Left lung (tissue), 10 donors: ENCODE measurements around the gene IPO13. TPM values are rescaled to one million over a fixed set of nuclear protein-coding genes. Genes with fewer than 3 reads are reported as not detected.

Experiments
- ATAC-seq: fragments of 200-7000 bp; cut with Tn5 transposase; one replicate; pipeline ENCODE4 v1.9.1; 2020; ENCODE audit warnings: moderate library complexity
- DNase-seq, 4 donors: peaks; one replicate each; pipeline ENCODE4 v3.0.0-alpha.2; 2013 to 2020
- H3K27ac ChIP-seq, 2 donors: fragments of 200-600 bp; sonication (generic) in 1 of 2; one replicate each; pipeline versions ENCODE4 v1.5.0 to v1.8.0; 2020 to 2021
- H3K27me3 ChIP-seq, 2 donors: fragments of 200-600 bp; sonication (generic) in 1 of 2; one replicate each; pipeline versions ENCODE4 v1.5.0 to v1.8.0; 2020 to 2021
- H3K36me3 ChIP-seq, 2 donors: fragments of 200-600 bp; sonication (generic) in 1 of 2; one replicate each; pipeline versions ENCODE4 v1.5.0 to v1.8.0; 2020 to 2021
- H3K4me1 ChIP-seq, 2 donors: fragments of 200-600 bp; one replicate each; pipeline ENCODE4 v1.8.0; 2021
- H3K4me3 ChIP-seq, 2 donors: fragments of 200-600 bp; sonication (generic) in 1 of 2; one replicate each; pipeline versions ENCODE4 v1.5.0 to v1.8.0; 2020 to 2021; ENCODE audit warnings: mild to moderate bottlenecking in 1 of 2
- H3K9me3 ChIP-seq, 2 donors: fragments of 200-600 bp; sonication (generic) in 1 of 2; one replicate each; pipeline versions ENCODE4 v1.5.0 to v1.8.0; 2020 to 2021
- CTCF ChIP-seq, 2 donors: fragments of 200-600 bp; sonication (generic) in 1 of 2; IDR thresholded peaks; one replicate each; pipeline versions ENCODE4 v1.5.0 to v1.8.0; 2021; ENCODE audit warnings: antibody characterized with exemption in 2 of 2
- intact Hi-C, 2 donors: fragments of 100-400 bp; cut with DNase I; formaldehyde crosslinking; loops; one replicate each; pipeline versions ENCODE4 v1.11.2 to v1.14.2; 2022
- polyA plus RNA-seq, 6 donors: library from polyadenylated mRNA; unstranded; fragments of 120-200 nt; gene quantifications; one replicate each; pipeline ENCODE4 v1.2.1, GENCODE V29; 2013; ENCODE audit not compliant: insufficient read length in 6 of 6
- total RNA-seq, 2 donors: library from RNA; stranded (reverse); fragmentation: NEBNext Ultra II Directional; extraction: Animal tissue kit (Norgen Biotek cat#: 25700); gene quantifications; one replicate each; pipeline ENCODE4 v1.2.1, GENCODE V29; 2021
- donor health status: DM: no; HTN: yes; CAD: no.
- donor health status: DM: no; HTN: no; CAD: no.

IPO13 gene
- total and polyA plus RNA-seq, 8 donors: 18.0 to 33.4 (median 22.0) TPM

DNA sequence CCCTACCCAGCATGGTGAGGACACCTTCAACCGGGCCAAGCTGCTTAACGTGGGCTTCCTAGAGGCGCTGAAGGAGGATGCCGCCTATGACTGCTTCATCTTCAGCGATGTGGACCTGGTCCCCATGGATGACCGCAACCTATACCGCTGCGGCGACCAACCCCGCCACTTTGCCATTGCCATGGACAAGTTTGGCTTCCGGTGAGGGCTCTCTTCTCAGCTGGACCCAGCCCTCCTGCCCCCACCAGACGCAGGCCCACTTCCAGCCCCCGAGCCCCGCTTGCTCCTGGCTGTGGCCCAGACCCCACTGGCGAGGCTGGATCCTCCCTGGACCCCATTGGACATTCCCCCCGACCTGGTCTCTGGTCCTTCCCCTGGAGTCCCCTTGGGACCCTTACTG is 38.1 kb downstream of the IPO13 start:
- no peak for DNase-seq
- intact Hi-C loops: no loop called here
- peaks cover 10 to 32% of the 10 kb centered on the region in 2 donors for H3K4me1 ChIP-seq
- no peaks in the 10 kb centered on the region for H3K9me3 ChIP-seq
- H3K27me3 ChIP-seq: no peaks in the 10 kb centered on the region
- ATAC-seq: no peak
- no peak overlapping the region for H3K4me3 ChIP-seq
- H3K27ac ChIP-seq: no peak overlapping the region
- peaks cover 0 to 15% of the 10 kb centered on the region in 2 donors for H3K36me3 ChIP-seq
- TF ChIP-seq CTCF (IDR thresholded peaks at IDR 0.05): no peak

- intact Hi-C loops: no loop called here
- Histone ChIP-seq H3K36me3 (peaks cover 0 to 15% of the 10 kb centered on the region in 2 donors), H3K27ac (no peak overlapping the region), H3K4me3 (no peak overlapping the region), H3K27me3 (no peaks in the 10 kb centered on the region), H3K4me1 (peaks cover 7 to 28% of the 10 kb centered on the region in 2 donors), H3K9me3 (no peaks in the 10 kb centered on the region)
- no peak for ATAC-seq
- no peak for DNase-seq
- TF ChIP-seq CTCF (IDR thresholded peaks at IDR 0.05): no peak
Measured at GRCh38 chr1:43985984-43986595, 39.3 kb downstream of the IPO13 start.

- Histone ChIP-seq H3K27ac (no peak overlapping the region), H3K27me3 (no peaks in the 10 kb centered on the region), H3K4me3 (no peak overlapping the region), H3K36me3 (peaks cover 0 to 15% of the 10 kb centered on the region in 2 donors), H3K4me1 (peaks cover 7 to 24% of the 10 kb centered on the region in 2 donors), H3K9me3 (no peaks in the 10 kb centered on the region)
- TF ChIP-seq CTCF (IDR thresholded peaks at IDR 0.05): no peak
- ATAC-seq: no peak
- intact Hi-C loops: no loop called here
- DNase-seq: no peak
Measured at GRCh38 chr1:43986712-43987111, 40.0 kb downstream of the IPO13 start.

GRCh38 chr1:43987159-43987902 is 40.6 kb downstream of the IPO13 start:
- no peaks in the 10 kb centered on the region for H3K27me3 ChIP-seq
- no peak overlapping the region for H3K4me3 ChIP-seq
- no peak overlapping the region for H3K27ac ChIP-seq
- peaks cover 0 to 15% of the 10 kb centered on the region in 2 donors for H3K36me3 ChIP-seq
- DNase-seq (no peak), ATAC-seq (no peak)
- no peaks in the 10 kb centered on the region for H3K9me3 ChIP-seq
- H3K4me1 ChIP-seq: peaks cover 7 to 28% of the 10 kb centered on the region in 2 donors
- intact Hi-C loops: no loop called here
- TF ChIP-seq CTCF (IDR thresholded peaks at IDR 0.05): no peak
